ENCODE data around the gene PLA2G4E. TPM values are rescaled to one million over a fixed set of nuclear protein-coding genes. Genes with fewer than 3 reads are reported as not detected.

Gene PLA2G4E
- total and polyA plus RNA-seq, 11 donors, result 0.01 to 1.1 (median 0.05) TPM; not detected in 6

- Histone ChIP-seq H3K4me3 (no peak overlapping the region), H3K27ac (peak overlapping the region; percentile 17 to 88 (median 78)), H3K9me3 (no peaks in the 10 kb centered on the region), H3K36me3 (peaks cover 0 to 64% (median 16%) of the 10 kb centered on the region in 9 donors), H3K4me1 (peaks cover 10 to 95% (median 85%) of the 10 kb centered on the region in 12 donors), H3K27me3 (no peaks in the 10 kb centered on the region)
- peak in 1 of 5 donors; percentile 76 for DNase-seq
- ATAC-seq, result peak; percentile 18 to 44 (median 42)
- intact Hi-C loops (cut with DNase I), result loop anchor here in 1 of 10 donors (2.0 to 5.0 kb wide), 2 partner anchors 33 to 51 kb away; partner anchors contain the start of gene SPTBN5
- WGBS, 4 donors, result 39 to 62% (median 49%) methylated on average over 8 to 11 of the region's 11 CpGs
- no peak for TF ChIP-seq CTCF (IDR thresholded peaks at IDR 0.05)
- TF ChIP-seq POLR2A (IDR thresholded peaks at IDR 0.05), result no peak
Measured at GRCh38 chr15:41945731-41946130, 75.1 kb downstream of the PLA2G4E start.

GRCh38 chr15:41945221-41945620 lies 75.6 kb downstream of the PLA2G4E start:
- Histone ChIP-seq H3K27me3 (no peaks in the 10 kb centered on the region), H3K27ac (peak overlapping the region in 11 of 12 donors; percentile 61 to 88 (median 79)), H3K4me1 (peaks cover 9 to 94% (median 86%) of the 10 kb centered on the region in 12 donors), H3K9me3 (no peaks in the 10 kb centered on the region), H3K4me3 (no peak overlapping the region), H3K36me3 (peaks cover 0 to 69% (median 16%) of the 10 kb centered on the region in 9 donors)
- TF ChIP-seq POLR2A (IDR thresholded peaks at IDR 0.05) (no peak), CTCF (IDR thresholded peaks at IDR 0.05) (no peak)
- WGBS, 4 donors, result 63 to 74% (median 70%) methylated on average over 5 to 6 of the region's 6 CpGs
- peak in 3 of 4 donors; percentile 12 to 32 (median 25) for ATAC-seq
- DNase-seq, result peak in 1 of 5 donors; percentile 62
- intact Hi-C loops (cut with DNase I), result loop anchor here in 1 of 10 donors (5.0 kb wide), 1 partner anchor 33 kb away; no protein-coding TSS in a partner anchor

GRCh38 chr15:41944313-41944940 lies 76.4 kb downstream of the PLA2G4E start:
- intact Hi-C loops (cut with DNase I), result no loop called here
- H3K27ac ChIP-seq, result peak overlapping the region; percentile 46 to 88 (median 78)
- 23 to 31% (median 26%) methylated on average over 8 of the region's 8 CpGs for WGBS, 4 donors
- H3K36me3 ChIP-seq, result peaks cover 0 to 70% (median 21%) of the 10 kb centered on the region in 9 donors
- TF ChIP-seq CTCF (IDR thresholded peaks at IDR 0.05) (no peak), POLR2A (IDR thresholded peaks at IDR 0.05) (no peak)
- H3K4me3 ChIP-seq, result no peak overlapping the region
- H3K4me1 ChIP-seq, result peaks cover 9 to 91% (median 80%) of the 10 kb centered on the region in 12 donors
- ATAC-seq (peak in 3 of 4 donors; percentile 54 to 67 (median 65)), DNase-seq (peak in 2 of 5 donors; percentile 56 to 68)
- H3K27me3 ChIP-seq, result no peaks in the 10 kb centered on the region
- H3K9me3 ChIP-seq, result no peaks in the 10 kb centered on the region

DNA sequence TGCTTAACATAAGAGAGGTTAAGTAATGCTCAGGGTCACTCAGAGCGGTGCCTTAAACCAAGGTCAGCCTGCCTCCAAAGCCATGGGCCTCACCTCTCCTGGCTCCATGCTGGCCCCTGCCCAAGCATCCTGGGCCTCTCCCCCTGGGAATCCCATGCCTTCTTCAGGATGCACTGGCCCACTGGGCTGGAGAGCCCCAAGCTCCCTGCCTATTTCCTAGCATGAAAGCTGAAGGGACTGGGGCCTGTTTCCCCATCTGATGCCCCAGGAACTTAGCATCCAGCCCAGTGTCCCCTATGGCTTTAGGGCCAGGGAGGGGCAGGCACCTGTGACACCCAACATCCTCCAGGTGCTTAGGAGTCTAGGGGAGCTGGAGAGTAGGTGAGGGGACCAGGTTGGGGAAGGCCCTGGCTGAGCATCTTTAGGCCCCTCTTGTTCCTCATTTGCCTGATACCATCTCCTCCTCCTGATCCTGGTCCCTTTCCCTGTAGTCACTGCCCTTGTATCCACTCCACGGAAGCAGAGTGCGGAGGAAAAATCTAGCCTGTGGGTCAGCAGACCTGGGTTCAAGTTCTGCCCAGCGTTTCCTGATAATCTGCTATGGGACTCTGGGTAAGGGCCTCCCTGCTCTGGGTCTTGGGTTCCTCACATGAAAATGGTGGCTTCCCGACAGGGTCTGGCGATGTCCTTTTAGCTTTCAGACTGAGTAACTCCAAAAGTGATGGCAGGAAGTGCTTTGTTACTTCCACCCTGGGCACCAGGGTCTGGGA lies 77.1 kb downstream of the PLA2G4E start:
- no peak for TF ChIP-seq POLR2A (IDR thresholded peaks at IDR 0.05)
- no peak for TF ChIP-seq CTCF (IDR thresholded peaks at IDR 0.05)
- 78 to 81% (median 80%) methylated on average over 6 of the region's 6 CpGs for WGBS, 4 donors
- Histone ChIP-seq H3K36me3 (peaks cover 0 to 70% (median 21%) of the 10 kb centered on the region in 9 donors), H3K9me3 (no peaks in the 10 kb centered on the region), H3K27me3 (no peaks in the 10 kb centered on the region), H3K4me3 (no peak overlapping the region), H3K27ac (peak overlapping the region; percentile 46 to 88 (median 78)), H3K4me1 (peaks cover 9 to 91% (median 78%) of the 10 kb centered on the region in 12 donors)
- ATAC-seq (no peak), DNase-seq (no peak)
- intact Hi-C loops (cut with DNase I), result no loop called here

Data from heart left ventricle (tissue), 16 donors.